Occipital lobe (tissue), 2 donors: ENCODE data around the gene COMP. TPM values are rescaled to one million over a fixed set of nuclear protein-coding genes. Genes with fewer than 3 reads are reported as not detected.

Experiments used
- DNase-seq: peaks from one replicate; lab custom pipeline; 2025; lab: John Stamatoyannopoulos, UW
- total RNA-seq: library from RNA; depleted of rRNA; stranded (reverse); fragments of >200 nt; gene quantifications from one replicate; pipeline ENCODE4 v1.2.3, GENCODE V29; 2014

Gene COMP
- total RNA-seq, 1 donor from 2014 or later: not detected

- DNase-seq: no peak
Observed at GRCh38 chr19:18770663-18771327, 20.3 kb downstream of the COMP start.

GRCh38 chr19:18769989-18770528 lies 21.0 kb downstream of the COMP start:
- no peak for DNase-seq

GRCh38 chr19:18768997-18769891 lies 21.9 kb downstream of the COMP start:
- DNase-seq: no peak

GRCh38 chr19:18768046-18768771 lies 22.9 kb downstream of the COMP start:
- no peak for DNase-seq

GRCh38 chr19:18765224-18765623 lies 25.9 kb downstream of the COMP start:
- no peak for DNase-seq

- no peak for DNase-seq
Observed at GRCh38 chr19:18764591-18765051, 26.5 kb downstream of the COMP start.

GRCh38 chr19:18763674-18764590 lies 27.2 kb downstream of the COMP start:
- DNase-seq: no peak

- no peak for DNase-seq
Observed at GRCh38 chr19:18762125-18763023, 28.7 kb downstream of the COMP start.

GRCh38 chr19:18761531-18762110 lies 29.5 kb downstream of the COMP start:
- DNase-seq: no peak

- DNase-seq: no peak
Observed at GRCh38 chr19:18760440-18761383, 30.4 kb downstream of the COMP start.

- no peak for DNase-seq
Observed at GRCh38 chr19:18759995-18760426, 31.1 kb downstream of the COMP start.

GRCh38 chr19:18759304-18759994 lies 31.7 kb downstream of the COMP start:
- DNase-seq: no peak

GRCh38 chr19:18756896-18757295 lies 34.2 kb downstream of the COMP start:
- no peak for DNase-seq

- DNase-seq: no peak
Observed at GRCh38 chr19:18754501-18754900, 36.6 kb downstream of the COMP start.

GRCh38 chr19:18751571-18751970 lies 39.5 kb downstream of the COMP start:
- no peak for DNase-seq

GRCh38 chr19:18750295-18750970 lies 40.7 kb downstream of the COMP start:
- no peak for DNase-seq
